Ascending aorta (tissue), 2 donors: ENCODE data around the gene LRRC74B. TPM values are rescaled to one million over a fixed set of nuclear protein-coding genes. Genes with fewer than 3 reads are reported as not detected.
"Not testable (repeated sequence)": the region's sequence is repeated elsewhere in the genome, so short reads cannot be mapped to it uniquely, and the experiment has no call there.

Experiments used
- DNase-seq, 2 donors: peaks; one replicate each; pipeline ENCODE4 v3.0.0-alpha.2; 2019; ENCODE audit warnings: low spot score in 2 of 2
- H3K27ac ChIP-seq, 2 donors: fragments of 200-600 bp; sonication (generic); one replicate each; pipeline ENCODE4 v1.5.1; 2016 to 2017; ENCODE audit warnings: mild to moderate bottlenecking in 1 of 2
- H3K27me3 ChIP-seq: fragments of 200-600 bp; sonication (generic); one replicate; pipeline ENCODE4 v1.5.1; 2017
- H3K36me3 ChIP-seq, 2 donors: fragments of 200-600 bp; sonication (generic); one replicate each; pipeline ENCODE4 v1.5.1; 2016
- H3K4me1 ChIP-seq, 2 donors: fragments of 200-600 bp; sonication (generic); one replicate each; pipeline ENCODE4 v1.5.1; 2016 to 2017; ENCODE audit warnings: mild to moderate bottlenecking in 1 of 2
- H3K4me3 ChIP-seq, 2 donors: fragments of 200-600 bp; sonication (generic); one replicate each; pipeline ENCODE4 v1.5.1; 2016 to 2017; ENCODE audit warnings: mild to moderate bottlenecking in 1 of 2
- H3K9me3 ChIP-seq, 2 donors: fragments of 200-600 bp; sonication (generic); one replicate each; pipeline ENCODE4 v1.5.1; 2016
- intact Hi-C: fragments of 100-400 bp; cut with DNase I; formaldehyde crosslinking; loops from one replicate; pipeline ENCODE4 v1.15.1; 2023
- total RNA-seq: library from RNA; depleted of rRNA; stranded (reverse); fragments of >200 nt; gene quantifications from one replicate; pipeline ENCODE4 v1.1.0, GENCODE V29; 2016
- TF ChIP-seq, protein P1 (sequence below), 3 experiments: fragments of 200-600 bp in 2 of 3; fragments of 450-650 bp in 1 of 3; sonication (generic) in 2 of 3; IDR thresholded peaks; one replicate each; pipeline ENCODE4 v1.5.1; 2016 to 2019; ENCODE audit warnings: antibody characterized with exemption in 3 of 3, mild to moderate bottlenecking in 1 of 3, moderate library complexity in 1 of 3

The LRRC74B gene
- total RNA-seq, 1 donor from 2014 or later, result 2.6 TPM

- peak; percentile 91 to 99 for DNase-seq
- Histone ChIP-seq H3K36me3 (peaks cover 11 to 29% of the 10 kb centered on the region in 2 donors), H3K27ac (peak within 1 kb of the TSS; percentile 97 to 98), H3K9me3 (no peaks in the 10 kb centered on the region), H3K4me3 (peak within 1 kb of the TSS; percentile 70 to 94), H3K27me3 (no peaks in the 10 kb centered on the region), H3K4me1 (peaks cover 13 to 30% of the 10 kb centered on the region in 2 donors)
- intact Hi-C loops, result loop anchor here (1.0 to 10.0 kb wide), 5 partner anchors 13 to 143 kb away; partner anchors contain the start of genes CRKL, LRRC74B, LZTR1 and PI4KA
- TF ChIP-seq, protein P1, sequence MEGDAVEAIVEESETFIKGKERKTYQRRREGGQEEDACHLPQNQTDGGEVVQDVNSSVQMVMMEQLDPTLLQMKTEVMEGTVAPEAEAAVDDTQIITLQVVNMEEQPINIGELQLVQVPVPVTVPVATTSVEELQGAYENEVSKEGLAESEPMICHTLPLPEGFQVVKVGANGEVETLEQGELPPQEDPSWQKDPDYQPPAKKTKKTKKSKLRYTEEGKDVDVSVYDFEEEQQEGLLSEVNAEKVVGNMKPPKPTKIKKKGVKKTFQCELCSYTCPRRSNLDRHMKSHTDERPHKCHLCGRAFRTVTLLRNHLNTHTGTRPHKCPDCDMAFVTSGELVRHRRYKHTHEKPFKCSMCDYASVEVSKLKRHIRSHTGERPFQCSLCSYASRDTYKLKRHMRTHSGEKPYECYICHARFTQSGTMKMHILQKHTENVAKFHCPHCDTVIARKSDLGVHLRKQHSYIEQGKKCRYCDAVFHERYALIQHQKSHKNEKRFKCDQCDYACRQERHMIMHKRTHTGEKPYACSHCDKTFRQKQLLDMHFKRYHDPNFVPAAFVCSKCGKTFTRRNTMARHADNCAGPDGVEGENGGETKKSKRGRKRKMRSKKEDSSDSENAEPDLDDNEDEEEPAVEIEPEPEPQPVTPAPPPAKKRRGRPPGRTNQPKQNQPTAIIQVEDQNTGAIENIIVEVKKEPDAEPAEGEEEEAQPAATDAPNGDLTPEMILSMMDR (IDR thresholded peaks at IDR 0.05), result no peak
Observed at GRCh38 chr22:21001601-21002325, 44.0 kb upstream of the LRRC74B start, which contains the start of gene THAP7. Gene THAP7, minus strand, starts transcription at chr22:21002118. Its CDS starts 207 bp downstream, at chr22:21001911.

DNA sequence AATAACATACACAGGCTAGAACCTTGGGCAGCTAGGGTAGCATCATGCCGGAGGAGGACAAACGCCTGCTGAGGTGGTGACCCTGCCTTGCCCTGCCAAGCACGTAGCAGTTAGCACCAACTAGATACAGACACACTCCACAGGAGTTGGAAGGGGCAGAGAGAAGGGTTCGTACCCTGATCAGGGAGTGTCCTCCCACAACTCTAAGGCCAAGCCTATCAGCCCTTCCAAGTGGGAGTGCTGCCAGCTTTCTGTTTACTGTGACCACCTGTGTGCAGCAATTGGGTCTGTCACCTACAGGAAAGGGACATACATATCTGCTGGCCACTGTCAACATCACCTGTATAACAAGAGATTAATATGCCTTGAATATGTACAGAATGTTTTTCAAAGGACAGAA, 42.0 kb upstream of the LRRC74B start:
- peaks cover 9 to 11% of the 10 kb centered on the region in 2 donors for H3K36me3 ChIP-seq
- no peaks in the 10 kb centered on the region for H3K9me3 ChIP-seq
- peak overlapping the region in 1 of 2 donors; percentile 94 for H3K4me3 ChIP-seq
- intact Hi-C loops, result loop anchor here (2.0 to 10.0 kb wide), 2 partner anchors 41 to 89 kb away; partner anchors contain the start of genes CRKL and LRRC74B
- no peaks in the 10 kb centered on the region for H3K27me3 ChIP-seq
- peaks cover 13 to 30% of the 10 kb centered on the region in 2 donors for H3K4me1 ChIP-seq
- no peak for DNase-seq
- TF ChIP-seq, protein P1 (IDR thresholded peaks at IDR 0.05), result no peak
- peak overlapping the region; percentile 7 to 97 for H3K27ac ChIP-seq

- not testable (repeated sequence) for H3K4me1 ChIP-seq, H3K27ac ChIP-seq, H3K9me3 ChIP-seq, H3K4me3 ChIP-seq, H3K36me3 ChIP-seq, DNase-seq, H3K27me3 ChIP-seq
- intact Hi-C loops, result loop anchor here (10.0 kb wide), 1 partner anchor 94 kb away; the partner anchor contains the start of gene CRKL
Observed at GRCh38 chr22:21009208-21009607, 36.5 kb upstream of the LRRC74B start.

DNA sequence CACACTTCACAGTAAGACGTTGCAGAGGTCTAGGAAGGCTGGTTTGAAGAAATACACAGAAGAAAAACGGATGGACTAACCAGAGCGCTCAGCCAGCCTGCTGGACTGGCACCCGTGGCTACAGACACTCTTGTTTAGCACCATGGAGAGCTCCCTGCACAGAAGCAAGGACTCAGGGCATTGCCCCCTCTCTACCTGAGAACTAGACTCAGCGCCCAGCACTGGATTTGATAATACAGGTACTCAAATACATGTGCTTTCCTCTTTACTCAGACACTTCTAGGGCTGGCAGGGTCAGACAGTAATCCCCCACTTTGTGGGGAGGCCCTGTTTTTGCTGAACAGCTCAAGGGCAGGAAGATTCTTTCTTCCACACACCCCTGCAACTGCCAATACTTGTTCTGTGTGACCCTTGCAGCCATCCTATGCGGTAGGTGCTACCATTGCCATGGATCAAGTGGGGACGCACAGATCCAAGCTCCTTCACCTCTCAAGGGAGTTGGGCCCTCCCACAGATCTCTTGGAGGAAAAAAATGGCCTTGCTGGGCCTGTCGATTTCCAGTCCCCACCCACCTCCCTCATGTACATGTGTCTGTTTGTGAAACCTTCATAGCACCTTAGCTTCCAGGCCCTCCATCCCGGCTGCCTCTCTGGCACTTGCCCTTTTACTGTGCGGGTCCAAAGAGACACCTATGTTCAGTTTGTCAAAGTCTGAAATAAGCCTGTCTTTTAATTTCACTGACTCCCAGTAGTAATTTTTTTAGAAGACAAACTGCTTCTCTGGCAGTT, 35.9 kb upstream of the LRRC74B start:
- intact Hi-C loops, result loop anchor here (2.0 to 10.0 kb wide), 2 partner anchors 19 to 95 kb away; partner anchors contain the start of gene CRKL
- Histone ChIP-seq H3K4me1 (peaks cover 3 to 5% of the 10 kb centered on the region in 2 donors), H3K27ac (no peak overlapping the region), H3K4me3 (no peak overlapping the region), H3K27me3 (no peaks in the 10 kb centered on the region), H3K9me3 (no peaks in the 10 kb centered on the region), H3K36me3 (no peaks in the 10 kb centered on the region)
- DNase-seq, result no peak
- TF ChIP-seq, protein P1 (IDR thresholded peaks at IDR 0.05), result no peak

- intact Hi-C loops, result loop anchor here (2.0 kb wide), 1 partner anchor 20 kb away; no protein-coding TSS in a partner anchor
- DNase-seq, result no peak
- peaks cover 9 to 13% of the 10 kb centered on the region in 2 donors for H3K4me1 ChIP-seq
Observed at GRCh38 chr22:21010426-21011113, 35.2 kb upstream of the LRRC74B start.

More at GRCh38 chr22:21010426-21011113, 35.2 kb upstream of the LRRC74B start:
- H3K27me3 ChIP-seq, result no peaks in the 10 kb centered on the region
- H3K27ac ChIP-seq, result no peak overlapping the region
- H3K36me3 ChIP-seq, result no peaks in the 10 kb centered on the region
- H3K9me3 ChIP-seq, result no peaks in the 10 kb centered on the region
- no peak overlapping the region for H3K4me3 ChIP-seq
- TF ChIP-seq, protein P1 (IDR thresholded peaks at IDR 0.05), result no peak
